Parathyroid adenoma (tissue), 2 donors: ENCODE data around the gene SUPT3H.
"Not testable (repeated sequence)": the region's sequence is repeated elsewhere in the genome, so short reads cannot be mapped to it uniquely, and the experiment has no call there.

Experiments used
- H2AFZ ChIP-seq: fragments of 300-600 bp; sonication (generic); one replicate; pipeline ENCODE4 v1.7.0; 2017; ENCODE audit warnings: antibody characterized with exemption, mild to moderate bottlenecking
- H3K27ac ChIP-seq: fragments of 300-600 bp; sonication (generic); one replicate; pipeline ENCODE4 v1.7.0; 2017
- H3K27me3 ChIP-seq: fragments of 300-600 bp; sonication (generic); one replicate; pipeline ENCODE4 v1.7.0; 2017; ENCODE audit warnings: low read length; ENCODE audit not compliant: control insufficient read depth, insufficient read depth
- H3K36me3 ChIP-seq: fragments of 300-600 bp; sonication (generic); one replicate; pipeline ENCODE4 v1.7.0; 2017; ENCODE audit warnings: low read length; ENCODE audit not compliant: control insufficient read depth, insufficient read depth
- H3K4me1 ChIP-seq: fragments of 300-600 bp; sonication (generic); one replicate; pipeline ENCODE4 v1.7.0; 2017; ENCODE audit warnings: control low read depth
- H3K4me2 ChIP-seq: fragments of 300-600 bp; sonication (generic); one replicate; pipeline ENCODE4 v1.7.0; 2017; ENCODE audit warnings: low read length
- H3K4me3 ChIP-seq: fragments of 300-600 bp; sonication (generic); one replicate; pipeline ENCODE4 v1.7.0; 2017; ENCODE audit warnings: low read depth, low read length
- H3K79me2 ChIP-seq: fragments of 300-600 bp; sonication (generic); one replicate; pipeline ENCODE4 v1.7.0; 2017; ENCODE audit warnings: control low read depth
- H3K9ac ChIP-seq: fragments of 300-600 bp; sonication (generic); one replicate; pipeline ENCODE4 v1.7.0; 2017; ENCODE audit warnings: mild to moderate bottlenecking
- H3K9me3 ChIP-seq: fragments of 300-600 bp; sonication (generic); one replicate; pipeline ENCODE4 v1.7.0; 2017; ENCODE audit warnings: low read length; ENCODE audit not compliant: control insufficient read depth
- CTCF ChIP-seq: fragments of 300-600 bp; sonication (generic); IDR thresholded peaks from one replicate; pipeline ENCODE4 v1.7.0; 2017; ENCODE audit warnings: antibody characterized with exemption, mild to moderate bottlenecking
- donor health status: primary hyperparathyroidism.

The SUPT3H gene

GRCh38 chr6:45184040-45184439 is 193.7 kb downstream of the SUPT3H start:
- no peak for TF ChIP-seq CTCF
- no peaks in the 10 kb centered on the region for H3K4me1 ChIP-seq
- no peak overlapping the region for H3K27ac ChIP-seq
- no peaks in the 10 kb centered on the region for H3K9me3 ChIP-seq
- H3K9ac ChIP-seq: no peak overlapping the region
- H3K4me2 ChIP-seq: no peak overlapping the region
- H2AFZ ChIP-seq: no peak overlapping the region
- no peaks in the 10 kb centered on the region for H3K79me2 ChIP-seq
- no peak overlapping the region for H3K4me3 ChIP-seq
- no peaks in the 10 kb centered on the region for H3K36me3 ChIP-seq
- H3K27me3 ChIP-seq: no peaks in the 10 kb centered on the region

DNA sequence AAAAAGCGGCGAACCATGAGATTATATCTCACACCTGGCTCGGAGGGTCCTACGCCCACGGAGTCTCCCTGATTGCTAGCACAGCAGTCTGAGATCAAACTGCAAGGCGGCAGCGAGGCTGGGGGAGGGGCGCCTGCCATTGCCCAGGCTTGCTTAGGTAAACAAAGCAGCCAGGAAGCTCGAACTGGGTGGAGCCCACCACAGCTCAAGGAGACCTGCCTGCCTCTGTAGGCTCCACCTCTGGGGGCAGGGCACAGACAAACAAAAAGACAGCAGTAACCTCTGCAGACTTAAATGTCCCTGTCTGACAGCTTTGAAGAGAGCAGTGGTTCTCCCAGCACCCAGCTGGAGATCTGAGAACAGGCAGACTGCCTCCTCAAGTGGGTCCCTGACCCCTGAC is 201.4 kb downstream of the SUPT3H start:
- H3K9ac ChIP-seq, H3K4me1 ChIP-seq, H3K4me3 ChIP-seq, H3K36me3 ChIP-seq, H3K9me3 ChIP-seq, H3K27ac ChIP-seq, H3K4me2 ChIP-seq, H2AFZ ChIP-seq, H3K79me2 ChIP-seq, H3K27me3 ChIP-seq: not testable (repeated sequence)

- H3K36me3 ChIP-seq: no peaks in the 10 kb centered on the region
- no peak overlapping the region for H3K9ac ChIP-seq
These were observed 202.5 kb downstream of the SUPT3H start for GRCh38 chr6:45175272-45175671.

GRCh38 chr6:45174045-45174444 is 203.7 kb downstream of the SUPT3H start:
- Histone ChIP-seq H3K36me3 (no peaks in the 10 kb centered on the region), H3K27ac (no peak overlapping the region), H3K9me3 (no peaks in the 10 kb centered on the region), H3K79me2 (no peaks in the 10 kb centered on the region), H3K9ac (no peak overlapping the region), H3K4me3 (no peak overlapping the region), H3K4me2 (no peak overlapping the region), H3K27me3 (no peaks in the 10 kb centered on the region), H2AFZ (no peak overlapping the region), H3K4me1 (peaks cover 6% of the 10 kb centered on the region)
- TF ChIP-seq CTCF: no peak

More at GRCh38 chr6:45175272-45175671, 202.5 kb downstream of the SUPT3H start:
- H3K4me2 ChIP-seq: no peak overlapping the region
- H3K27me3 ChIP-seq: no peaks in the 10 kb centered on the region
- no peak for TF ChIP-seq CTCF
- H3K4me1 ChIP-seq: peaks cover 6% of the 10 kb centered on the region
- no peaks in the 10 kb centered on the region for H3K9me3 ChIP-seq
- no peaks in the 10 kb centered on the region for H3K79me2 ChIP-seq
- no peak overlapping the region for H3K4me3 ChIP-seq
- no peak overlapping the region for H2AFZ ChIP-seq
- no peak overlapping the region for H3K27ac ChIP-seq

DNA sequence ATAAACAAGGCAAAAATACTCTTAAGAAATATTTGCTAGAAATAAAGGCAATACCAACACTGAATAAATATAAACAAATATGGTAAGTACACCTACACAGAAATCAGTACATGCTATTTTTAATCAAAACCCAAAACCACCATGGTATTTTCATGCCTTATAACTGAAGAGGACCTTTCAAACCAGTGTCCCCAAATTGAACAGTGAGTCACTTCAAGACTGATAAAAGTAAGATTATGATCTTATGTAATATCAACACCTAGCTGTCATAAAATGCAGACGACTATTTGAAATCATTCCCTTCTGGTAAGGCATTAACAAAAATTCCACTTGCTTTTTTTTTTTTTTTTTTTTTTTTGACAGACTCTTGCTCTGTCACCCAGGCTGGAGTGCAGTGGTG is 206.4 kb downstream of the SUPT3H start:
- Histone ChIP-seq H3K27me3 (no peaks in the 10 kb centered on the region), H3K4me1 (peaks cover 6% of the 10 kb centered on the region), H3K4me2 (no peak overlapping the region), H2AFZ (no peak overlapping the region), H3K4me3 (no peak overlapping the region), H3K9me3 (no peaks in the 10 kb centered on the region), H3K36me3 (no peaks in the 10 kb centered on the region), H3K9ac (no peak overlapping the region), H3K79me2 (peaks cover 3% of the 10 kb centered on the region), H3K27ac (no peak overlapping the region)
- TF ChIP-seq CTCF: no peak
